Measurements from ENCODE around the gene RGS3. TPM values are rescaled to one million over a fixed set of nuclear protein-coding genes. Genes with fewer than 3 reads are reported as not detected.

The RGS3 gene
- total and polyA plus RNA-seq, 11 donors = 93.4 to 214 (median 134) TPM

DNA sequence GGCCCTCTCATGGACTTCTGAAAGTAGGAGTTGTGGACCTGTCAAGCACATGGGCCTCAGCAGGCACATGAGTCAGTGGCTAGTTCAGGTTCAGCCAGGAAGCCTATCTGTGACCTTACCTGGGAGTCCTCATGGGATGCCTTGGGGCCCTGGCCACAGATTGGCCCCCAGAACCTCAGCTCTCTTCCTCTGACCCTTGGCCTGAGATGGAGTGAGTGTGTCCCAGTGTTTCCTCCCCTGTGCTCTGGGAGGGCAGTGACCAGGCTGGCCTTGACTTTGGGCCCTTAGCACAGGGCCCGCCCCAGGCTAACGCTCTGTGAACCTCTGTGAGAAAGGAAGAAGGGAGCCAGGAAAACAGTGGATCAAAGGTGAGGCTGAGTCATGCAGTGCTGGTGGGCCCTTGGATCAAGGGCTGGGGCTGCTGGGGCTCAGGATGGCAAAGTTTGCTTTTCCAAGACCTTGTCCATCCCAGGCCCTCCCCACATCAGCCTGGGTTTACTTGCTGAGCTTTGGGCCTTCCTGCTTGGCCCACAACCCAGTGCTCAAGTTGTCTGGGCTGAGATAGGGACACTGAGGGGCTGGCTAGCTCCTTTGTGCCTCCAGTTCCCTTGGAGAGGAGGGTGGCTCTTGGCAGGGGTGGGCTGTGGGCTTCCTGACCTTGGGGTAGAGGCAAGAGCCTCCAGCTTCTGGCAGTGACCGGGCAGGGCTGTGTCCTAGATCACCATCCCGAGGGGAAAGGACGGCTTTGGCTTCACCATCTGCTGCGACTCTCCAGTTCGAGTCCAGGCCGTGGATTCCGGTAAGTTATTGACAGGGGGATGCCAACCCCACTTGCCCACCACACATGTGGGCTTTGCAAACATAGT, 41.4 kb downstream of the RGS3 start:
- intact Hi-C loops (cut with DNase I) = loop anchor here in 9 of 10 donors (5.0 to 10.0 kb wide), 7 partner anchors 48 to 82 kb away; no protein-coding TSS in a partner anchor
- Histone ChIP-seq H3K27ac (peak overlapping the region in 11 of 12 donors; percentile 29 to 91 (median 87)), H3K9me3 (no peaks in the 10 kb centered on the region), H3K36me3 (peaks cover 0 to 48% (median 22%) of the 10 kb centered on the region in 9 donors), H3K4me1 (peaks cover 0 to 88% (median 56%) of the 10 kb centered on the region in 12 donors), H3K27me3 (no peaks in the 10 kb centered on the region), H3K4me3 (peak overlapping the region in 8 of 12 donors; percentile 14 to 71 (median 62))
- WGBS, 4 donors = 63 to 75% (median 68%) methylated on average over 8 to 9 of the region's 9 CpGs
- DNase-seq (no peak), ATAC-seq (peak in 3 of 4 donors; percentile 2 to 26 (median 11))
- TF ChIP-seq POLR2A (IDR thresholded peaks at IDR 0.05) = no peak
- TF ChIP-seq, protein P1, sequence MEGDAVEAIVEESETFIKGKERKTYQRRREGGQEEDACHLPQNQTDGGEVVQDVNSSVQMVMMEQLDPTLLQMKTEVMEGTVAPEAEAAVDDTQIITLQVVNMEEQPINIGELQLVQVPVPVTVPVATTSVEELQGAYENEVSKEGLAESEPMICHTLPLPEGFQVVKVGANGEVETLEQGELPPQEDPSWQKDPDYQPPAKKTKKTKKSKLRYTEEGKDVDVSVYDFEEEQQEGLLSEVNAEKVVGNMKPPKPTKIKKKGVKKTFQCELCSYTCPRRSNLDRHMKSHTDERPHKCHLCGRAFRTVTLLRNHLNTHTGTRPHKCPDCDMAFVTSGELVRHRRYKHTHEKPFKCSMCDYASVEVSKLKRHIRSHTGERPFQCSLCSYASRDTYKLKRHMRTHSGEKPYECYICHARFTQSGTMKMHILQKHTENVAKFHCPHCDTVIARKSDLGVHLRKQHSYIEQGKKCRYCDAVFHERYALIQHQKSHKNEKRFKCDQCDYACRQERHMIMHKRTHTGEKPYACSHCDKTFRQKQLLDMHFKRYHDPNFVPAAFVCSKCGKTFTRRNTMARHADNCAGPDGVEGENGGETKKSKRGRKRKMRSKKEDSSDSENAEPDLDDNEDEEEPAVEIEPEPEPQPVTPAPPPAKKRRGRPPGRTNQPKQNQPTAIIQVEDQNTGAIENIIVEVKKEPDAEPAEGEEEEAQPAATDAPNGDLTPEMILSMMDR (IDR thresholded peaks at IDR 0.05) = no peak

DNA sequence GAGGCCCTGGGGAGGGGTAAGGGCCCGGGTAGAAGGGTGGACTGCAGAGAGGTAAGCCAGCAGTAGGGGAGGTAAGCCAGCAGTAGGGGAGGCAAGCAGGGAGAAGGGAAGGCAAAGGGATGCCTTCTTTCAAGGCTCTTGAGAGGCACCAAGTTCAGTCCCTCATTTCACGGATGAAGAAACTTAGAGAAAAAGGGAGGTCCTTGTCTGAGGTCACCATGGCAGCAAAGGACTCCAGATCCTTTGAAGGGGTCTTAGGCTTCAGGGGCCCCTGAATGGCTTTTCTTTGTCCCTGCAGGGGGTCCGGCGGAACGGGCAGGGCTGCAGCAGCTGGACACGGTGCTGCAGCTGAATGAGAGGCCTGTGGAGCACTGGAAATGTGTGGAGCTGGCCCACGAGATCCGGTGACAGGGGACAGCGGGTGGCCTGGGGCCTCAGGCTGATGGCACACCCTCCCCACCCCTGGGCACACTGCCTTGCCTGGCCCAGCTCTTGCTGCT, 42.6 kb downstream of the RGS3 start:
- intact Hi-C loops (cut with DNase I) = loop anchor here in 2 of 10 donors (10.0 kb wide), 2 partner anchors 51 to 79 kb away; no protein-coding TSS in a partner anchor
- peaks cover 0 to 54% (median 22%) of the 10 kb centered on the region in 9 donors for H3K36me3 ChIP-seq
- no peak for TF ChIP-seq POLR2A (IDR thresholded peaks at IDR 0.05)
- TF ChIP-seq, protein P1 (IDR thresholded peaks at IDR 0.05) = no peak
- no peaks in the 10 kb centered on the region for H3K27me3 ChIP-seq
- no peaks in the 10 kb centered on the region for H3K9me3 ChIP-seq
- no peak overlapping the region for H3K4me3 ChIP-seq
- H3K27ac ChIP-seq = peak overlapping the region in 5 of 12 donors; percentile 36 to 91 (median 83)
- H3K4me1 ChIP-seq = peaks cover 0 to 88% (median 56%) of the 10 kb centered on the region in 12 donors
- ATAC-seq (no peak), DNase-seq (no peak)
- 77 to 87% (median 84%) methylated on average over 9 of the region's 9 CpGs for WGBS, 4 donors

DNA sequence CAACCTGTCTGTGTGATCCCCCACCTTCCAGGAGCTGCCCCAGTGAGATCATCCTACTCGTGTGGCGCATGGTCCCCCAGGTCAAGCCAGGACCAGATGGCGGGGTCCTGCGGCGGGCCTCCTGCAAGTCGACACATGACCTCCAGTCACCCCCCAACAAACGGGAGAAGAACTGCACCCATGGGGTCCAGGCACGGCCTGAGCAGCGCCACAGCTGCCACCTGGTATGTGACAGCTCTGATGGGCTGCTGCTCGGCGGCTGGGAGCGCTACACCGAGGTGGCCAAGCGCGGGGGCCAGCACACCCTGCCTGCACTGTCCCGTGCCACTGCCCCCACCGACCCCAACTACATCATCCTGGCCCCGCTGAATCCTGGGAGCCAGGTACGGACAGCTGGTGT, 43.7 kb downstream of the RGS3 start:
- H3K4me3 ChIP-seq = no peak overlapping the region
- intact Hi-C loops (cut with DNase I) = loop anchor here in 2 of 10 donors (10.0 kb wide), 2 partner anchors 52 to 78 kb away; no protein-coding TSS in a partner anchor
- peaks cover 0 to 92% (median 61%) of the 10 kb centered on the region in 12 donors for H3K4me1 ChIP-seq
- H3K27me3 ChIP-seq = no peaks in the 10 kb centered on the region
- H3K27ac ChIP-seq = peak overlapping the region in 2 of 12 donors; percentile 13 to 78
- WGBS, 4 donors = 94 to 97% (median 96%) methylated on average over 8 to 19 of the region's 19 CpGs
- TF ChIP-seq, protein P1 (IDR thresholded peaks at IDR 0.05) = no peak
- no peak for TF ChIP-seq POLR2A (IDR thresholded peaks at IDR 0.05)
- ATAC-seq (no peak), DNase-seq (no peak)
- H3K36me3 ChIP-seq = peaks cover 0 to 64% (median 27%) of the 10 kb centered on the region in 9 donors
- H3K9me3 ChIP-seq = no peaks in the 10 kb centered on the region
